ENCODE data around the gene AMER2. TPM values are rescaled to one million over a fixed set of nuclear protein-coding genes. Genes with fewer than 3 reads are reported as not detected.

The AMER2 gene
- total RNA-seq, 1 donor from 2014 or later, result 0.31 TPM

- no peak overlapping the region for H3K4me3 Mint-ChIP-seq
- peaks cover 8% of the 10 kb centered on the region for H3K9me3 Mint-ChIP-seq
- H3K27me3 Mint-ChIP-seq, result peaks cover 28% of the 10 kb centered on the region
- TF ChIP-seq CTCF (conservative IDR thresholded peaks at IDR 0.05), result no peak
- no peak for DNase-seq (ENCODE audit: extremely low spot score, unreplicated experiment)
- H3K36me3 Mint-ChIP-seq, result no peaks in the 10 kb centered on the region
- H3K4me1 Mint-ChIP-seq (ENCODE audit: unreplicated experiment), result no peaks in the 10 kb centered on the region
- no peak overlapping the region for H3K27ac Mint-ChIP-seq
Observed at GRCh38 chr13:25130944-25131343, 41.1 kb downstream of the AMER2 start.

- Mint-ChIP-seq H3K36me3 (no peaks in the 10 kb centered on the region), H3K27ac (no peak overlapping the region), H3K27me3 (peaks cover 4% of the 10 kb centered on the region), H3K4me1 (ENCODE audit: unreplicated experiment) (peaks cover 5% of the 10 kb centered on the region), H3K4me3 (no peak overlapping the region), H3K9me3 (peaks cover 9% of the 10 kb centered on the region)
- peak; percentile 11 for DNase-seq (ENCODE audit: extremely low spot score, unreplicated experiment)
- TF ChIP-seq CTCF (conservative IDR thresholded peaks at IDR 0.05), result no peak
Observed at GRCh38 chr13:25118378-25118905, 53.6 kb downstream of the AMER2 start.

GRCh38 chr13:25117312-25117711 lies 54.8 kb downstream of the AMER2 start:
- peak; percentile 63 for DNase-seq (ENCODE audit: extremely low spot score, unreplicated experiment)
- peaks cover 4% of the 10 kb centered on the region for H3K27me3 Mint-ChIP-seq
- no peak for TF ChIP-seq CTCF (conservative IDR thresholded peaks at IDR 0.05)
- peaks cover 8% of the 10 kb centered on the region for H3K9me3 Mint-ChIP-seq
- no peak overlapping the region for H3K4me3 Mint-ChIP-seq
- no peaks in the 10 kb centered on the region for H3K36me3 Mint-ChIP-seq
- H3K4me1 Mint-ChIP-seq (ENCODE audit: unreplicated experiment), result peaks cover 5% of the 10 kb centered on the region
- H3K27ac Mint-ChIP-seq, result no peak overlapping the region

- peaks cover 5% of the 10 kb centered on the region for H3K4me1 Mint-ChIP-seq (ENCODE audit: unreplicated experiment)
- H3K27me3 Mint-ChIP-seq, result peaks cover 4% of the 10 kb centered on the region
- no peak for TF ChIP-seq CTCF (conservative IDR thresholded peaks at IDR 0.05)
- no peak overlapping the region for H3K4me3 Mint-ChIP-seq
- H3K36me3 Mint-ChIP-seq, result no peaks in the 10 kb centered on the region
- no peak for DNase-seq (ENCODE audit: extremely low spot score, unreplicated experiment)
- H3K9me3 Mint-ChIP-seq, result no peaks in the 10 kb centered on the region
- peak overlapping the region; percentile 15 for H3K27ac Mint-ChIP-seq
Observed at GRCh38 chr13:25116044-25116443, 56.0 kb downstream of the AMER2 start.

GRCh38 chr13:25114220-25114619 lies 57.9 kb downstream of the AMER2 start:
- H3K27ac Mint-ChIP-seq, result peak overlapping the region; percentile 77
- H3K36me3 Mint-ChIP-seq, result no peaks in the 10 kb centered on the region
- peak overlapping the region; percentile 20 for H3K4me3 Mint-ChIP-seq
- peaks cover 9% of the 10 kb centered on the region for H3K27me3 Mint-ChIP-seq
- peaks cover 5% of the 10 kb centered on the region for H3K4me1 Mint-ChIP-seq (ENCODE audit: unreplicated experiment)
- peak; percentile 94 for TF ChIP-seq CTCF (conservative IDR thresholded peaks at IDR 0.05)
- DNase-seq (ENCODE audit: extremely low spot score, unreplicated experiment), result peak; percentile 78
- H3K9me3 Mint-ChIP-seq, result no peaks in the 10 kb centered on the region

Data from type B pancreatic cell (in vitro differentiated cells).